HepG2 (cell line): ENCODE data around the gene PLEKHG4. TPM values are rescaled to one million over a fixed set of nuclear protein-coding genes. Genes with fewer than 3 reads are reported as not detected.

ENCODE experiments used
- ATF7-NPFF ChIP-seq: sonication (generic); formaldehyde crosslinking; IDR thresholded peaks from 2 replicates; pipeline ENCODE4 v1.8.1; 2023; ENCODE audit warnings: mild to moderate bottlenecking, low read depth, missing genetic modification reagents, moderate library complexity
- BRCA1 ChIP-seq: sonication (generic); formaldehyde crosslinking; IDR thresholded peaks from 2 replicates; pipeline ENCODE4 v1.4.0; 2020; ENCODE audit warnings: missing genetic modification reagents
- CBX5 ChIP-seq: sonication (generic); formaldehyde crosslinking; IDR thresholded peaks from 2 replicates; pipeline ENCODE4 v1.4.0; 2020; ENCODE audit warnings: missing genetic modification reagents, borderline replicate concordance
- MED13 ChIP-seq: sonication (generic); formaldehyde crosslinking; IDR thresholded peaks from 2 replicates; pipeline ENCODE4 v1.5.0; 2020; ENCODE audit warnings: missing genetic modification reagents
- MIXL1 ChIP-seq: IDR thresholded peaks from 2 replicates; pipeline ENCODE4 v1.6.1; 2016
- MTF1 ChIP-seq: sonication (generic); formaldehyde crosslinking; IDR thresholded peaks from 2 replicates; pipeline ENCODE4 v1.5.0; 2020; ENCODE audit warnings: missing genetic modification reagents
- NCOA1 ChIP-seq: sonication (generic); formaldehyde crosslinking; IDR thresholded peaks from 2 replicates; pipeline ENCODE4 v1.9.0; 2021; ENCODE audit warnings: missing genetic modification reagents
- NFATC3 ChIP-seq: sonication (generic); formaldehyde crosslinking; IDR thresholded peaks from 2 replicates; pipeline ENCODE4 v1.5.1; 2020; ENCODE audit warnings: mild to moderate bottlenecking, missing genetic modification reagents
- NFRKB ChIP-seq: fragments of 450-650 bp; IDR thresholded peaks from 2 replicates; pipeline ENCODE4 v1.6.1; 2017
- NFYC ChIP-seq: IDR thresholded peaks from 2 replicates; pipeline ENCODE4 v1.6.1; 2016; ENCODE audit warnings: missing genetic modification reagents, missing compliant biosample characterization
- POGZ ChIP-seq: sonication (generic); formaldehyde crosslinking; IDR thresholded peaks from 2 replicates; pipeline ENCODE4 v1.4.0; 2020; ENCODE audit warnings: mild to moderate bottlenecking, missing genetic modification reagents
- SP4 ChIP-seq: sonication (generic); formaldehyde crosslinking; IDR thresholded peaks from 2 replicates; pipeline ENCODE4 v1.8.1; 2023; ENCODE audit warnings: mild to moderate bottlenecking, missing genetic modification reagents
- SRF ChIP-seq: IDR thresholded peaks from 2 replicates; pipeline ENCODE4 v1.6.1; 2011; ENCODE audit warnings: mild to moderate bottlenecking, low read depth, low read length, moderate library complexity
- TBL1XR1 ChIP-seq: fragments of 150-350 bp; IDR thresholded peaks from 2 replicates; pipeline ENCODE4 v1.6.1; 2014; ENCODE audit warnings: borderline replicate concordance, low read length; ENCODE audit not compliant: partially characterized antibody
- ZBTB7A ChIP-seq: sonication (generic); formaldehyde crosslinking; IDR thresholded peaks from 2 replicates; pipeline ENCODE4 v1.8.0; 2022; ENCODE audit warnings: mild to moderate bottlenecking, missing genetic modification reagents
- ZMYM3 ChIP-seq: sonication (generic); formaldehyde crosslinking; IDR thresholded peaks from 2 replicates; pipeline ENCODE4 v1.5.1; 2020; ENCODE audit warnings: mild to moderate bottlenecking, missing genetic modification reagents
- ZNF225 ChIP-seq: sonication (generic); formaldehyde crosslinking; IDR thresholded peaks from 2 replicates; pipeline ENCODE4 v1.4.0; 2020; ENCODE audit warnings: mild to moderate bottlenecking, missing genetic modification reagents
- ZNF432 ChIP-seq: sonication (generic); formaldehyde crosslinking; IDR thresholded peaks from 2 replicates; pipeline ENCODE4 v1.5.0; 2020; ENCODE audit warnings: missing genetic modification reagents, mild to moderate bottlenecking, borderline replicate concordance
- ZNF564 ChIP-seq: sonication (generic); formaldehyde crosslinking; IDR thresholded peaks from 2 replicates; pipeline ENCODE4 v1.8.1; 2023; ENCODE audit warnings: mild to moderate bottlenecking, missing genetic modification reagents
- ZNF572 ChIP-seq: sonication (generic); formaldehyde crosslinking; IDR thresholded peaks from 2 replicates; pipeline ENCODE4 v1.5.1; 2020; ENCODE audit warnings: mild to moderate bottlenecking, missing genetic modification reagents
- ZNF670 ChIP-seq: sonication (generic); formaldehyde crosslinking; IDR thresholded peaks from 2 replicates; pipeline ENCODE4 v1.8.0; 2022; ENCODE audit warnings: mild to moderate bottlenecking, missing genetic modification reagents, borderline replicate concordance
- ZNF792 ChIP-seq: IDR thresholded peaks from 2 replicates; pipeline ENCODE4 v1.6.1; 2016
- ZNF83 ChIP-seq: sonication (generic); formaldehyde crosslinking; IDR thresholded peaks from 2 replicates; pipeline ENCODE4 v1.4.0; 2020; ENCODE audit warnings: missing genetic modification reagents, mild to moderate bottlenecking, borderline replicate concordance
- ZNF879 ChIP-seq: sonication (generic); formaldehyde crosslinking; IDR thresholded peaks from 2 replicates; pipeline ENCODE4 v1.8.1; 2023; ENCODE audit warnings: missing genetic modification reagents
- polyA plus RNA-seq, 8 experiments: library from polyadenylated mRNA; depleted of rRNA in 3 of 8; stranded (reverse) in 7 of 8; unstranded in 1 of 8; fragments of >200 nt; fragmentation: Illumina TruSeq in 4 of 8; extraction: Trizol in 4 of 8; gene quantifications; 2 replicates each; pipeline versions ENCODE4 v1.2.1 to v1.2.3, GENCODE V29; 2011 to 2016; ENCODE audit warnings: low read depth in 4 of 8, missing spikeins in 1 of 8, mixed read lengths in 1 of 8; ENCODE audit not compliant: insufficient read depth in 1 of 8
- total RNA-seq, 5 experiments: library from RNA; depleted of rRNA; stranded (reverse); fragments of >200 nt; fragmentation: Illumina TruSeq; extraction: Trizol; gene quantifications; 2 replicates each; pipeline ENCODE4 v1.2.3, GENCODE V29; 2016; ENCODE audit warnings: low read depth in 1 of 5
- TF ChIP-seq, protein P1 (sequence below): sonication (generic); formaldehyde crosslinking; IDR thresholded peaks from 2 replicates; pipeline ENCODE4 v1.5.1; 2020; ENCODE audit warnings: mild to moderate bottlenecking, moderate library complexity, missing genetic modification reagents
- TF ChIP-seq, protein P2 (sequence below): sonication (generic); formaldehyde crosslinking; IDR thresholded peaks from 2 replicates; pipeline ENCODE4 v1.8.0; 2023; ENCODE audit warnings: mild to moderate bottlenecking, missing genetic modification reagents
- TF ChIP-seq, protein P3 (sequence below): sonication (generic); formaldehyde crosslinking; IDR thresholded peaks from 2 replicates; pipeline ENCODE4 v1.4.0; 2020; ENCODE audit warnings: missing genetic modification reagents

The PLEKHG4 gene
- total and polyA plus RNA-seq, 2 of the 13 experiments (the other 11 are each of a cell fraction or from before 2014, with no cell fraction given): 7.1 to 13.6 TPM

DNA sequence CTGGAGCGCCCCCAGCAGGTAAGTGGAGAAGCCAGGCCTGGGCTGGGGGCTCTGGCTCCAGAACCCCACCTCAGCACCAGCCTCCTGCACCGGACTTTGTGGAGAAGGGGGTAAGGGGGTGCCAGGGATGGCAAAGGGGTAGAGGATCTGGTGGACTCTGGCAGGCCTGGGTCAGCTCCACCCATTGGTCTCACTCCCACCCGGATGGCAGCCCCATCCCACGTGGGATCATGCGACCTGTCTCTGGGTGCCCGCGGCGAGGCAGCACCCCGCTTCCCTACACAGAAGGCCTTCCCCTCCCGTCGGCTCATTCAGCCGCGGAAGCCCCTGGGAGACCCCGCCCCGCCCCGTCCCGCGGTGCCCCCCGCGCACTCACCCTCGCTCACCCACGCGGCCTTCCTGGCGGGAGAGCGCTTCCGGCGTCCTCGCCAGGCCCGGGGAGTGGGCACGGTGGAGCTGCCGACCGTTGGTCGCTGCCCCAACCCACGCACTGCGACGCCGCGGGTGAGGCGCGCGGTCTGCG is 498 bp upstream of the PLEKHG4 start (continued):
- TF ChIP-seq, protein P1, sequence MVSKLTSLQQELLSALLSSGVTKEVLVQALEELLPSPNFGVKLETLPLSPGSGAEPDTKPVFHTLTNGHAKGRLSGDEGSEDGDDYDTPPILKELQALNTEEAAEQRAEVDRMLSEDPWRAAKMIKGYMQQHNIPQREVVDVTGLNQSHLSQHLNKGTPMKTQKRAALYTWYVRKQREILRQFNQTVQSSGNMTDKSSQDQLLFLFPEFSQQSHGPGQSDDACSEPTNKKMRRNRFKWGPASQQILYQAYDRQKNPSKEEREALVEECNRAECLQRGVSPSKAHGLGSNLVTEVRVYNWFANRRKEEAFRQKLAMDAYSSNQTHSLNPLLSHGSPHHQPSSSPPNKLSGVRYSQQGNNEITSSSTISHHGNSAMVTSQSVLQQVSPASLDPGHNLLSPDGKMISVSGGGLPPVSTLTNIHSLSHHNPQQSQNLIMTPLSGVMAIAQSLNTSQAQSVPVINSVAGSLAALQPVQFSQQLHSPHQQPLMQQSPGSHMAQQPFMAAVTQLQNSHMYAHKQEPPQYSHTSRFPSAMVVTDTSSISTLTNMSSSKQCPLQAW (CRISPR knock-in tag): no peak
- 0 out of 2 replicates have a peak, but pooled peaks have one; percentile 66 for TF ChIP-seq ZNF879 (CRISPR knock-in tag)
- TF ChIP-seq ZMYM3 (CRISPR knock-in tag): 0 out of 2 replicates have a peak, but pooled peaks have one; percentile 3
- peak; percentile 84; the same call in 1 of the 2 replicates for TF ChIP-seq ATF7-NPFF (CRISPR knock-in tag)
- TF ChIP-seq SP4 (CRISPR knock-in tag): no peak
- TF ChIP-seq ZNF83 (CRISPR knock-in tag): 0 out of 2 replicates have a peak, but pooled peaks have one; percentile 80
- 0 out of 2 replicates have a peak, but pooled peaks have one; percentile 35 for TF ChIP-seq CBX5 (CRISPR knock-in tag)
- no peak for TF ChIP-seq ZNF432 (CRISPR knock-in tag)
- TF ChIP-seq, protein P2, sequence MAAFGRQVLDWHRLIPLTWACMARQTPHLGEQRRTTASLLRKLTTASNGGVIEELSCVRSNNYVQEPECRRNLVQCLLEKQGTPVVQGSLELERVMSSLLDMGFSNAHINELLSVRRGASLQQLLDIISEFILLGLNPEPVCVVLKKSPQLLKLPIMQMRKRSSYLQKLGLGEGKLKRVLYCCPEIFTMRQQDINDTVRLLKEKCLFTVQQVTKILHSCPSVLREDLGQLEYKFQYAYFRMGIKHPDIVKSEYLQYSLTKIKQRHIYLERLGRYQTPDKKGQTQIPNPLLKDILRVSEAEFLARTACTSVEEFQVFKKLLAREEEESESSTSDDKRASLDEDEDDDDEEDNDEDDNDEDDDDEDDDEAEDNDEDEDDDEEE (CRISPR knock-in tag): 0 out of 2 replicates have a peak, but pooled peaks have one; percentile 78
- peak; percentile 84 for TF ChIP-seq MTF1 (CRISPR knock-in tag)
- peak; percentile 64; the same call in 1 of the 2 replicates for TF ChIP-seq ZNF670
- no peak for TF ChIP-seq TBL1XR1
- TF ChIP-seq NCOA1 (CRISPR knock-in tag): no peak
- TF ChIP-seq NFRKB: no peak
- 0 out of 2 replicates have a peak, but pooled peaks have one; percentile 40 for TF ChIP-seq ZNF792
- TF ChIP-seq ZNF564: no peak
- TF ChIP-seq MED13 (CRISPR knock-in tag): peak; percentile 39; the same call in 1 of the 2 replicates
- TF ChIP-seq MIXL1: no peak
- TF ChIP-seq, protein P3, sequence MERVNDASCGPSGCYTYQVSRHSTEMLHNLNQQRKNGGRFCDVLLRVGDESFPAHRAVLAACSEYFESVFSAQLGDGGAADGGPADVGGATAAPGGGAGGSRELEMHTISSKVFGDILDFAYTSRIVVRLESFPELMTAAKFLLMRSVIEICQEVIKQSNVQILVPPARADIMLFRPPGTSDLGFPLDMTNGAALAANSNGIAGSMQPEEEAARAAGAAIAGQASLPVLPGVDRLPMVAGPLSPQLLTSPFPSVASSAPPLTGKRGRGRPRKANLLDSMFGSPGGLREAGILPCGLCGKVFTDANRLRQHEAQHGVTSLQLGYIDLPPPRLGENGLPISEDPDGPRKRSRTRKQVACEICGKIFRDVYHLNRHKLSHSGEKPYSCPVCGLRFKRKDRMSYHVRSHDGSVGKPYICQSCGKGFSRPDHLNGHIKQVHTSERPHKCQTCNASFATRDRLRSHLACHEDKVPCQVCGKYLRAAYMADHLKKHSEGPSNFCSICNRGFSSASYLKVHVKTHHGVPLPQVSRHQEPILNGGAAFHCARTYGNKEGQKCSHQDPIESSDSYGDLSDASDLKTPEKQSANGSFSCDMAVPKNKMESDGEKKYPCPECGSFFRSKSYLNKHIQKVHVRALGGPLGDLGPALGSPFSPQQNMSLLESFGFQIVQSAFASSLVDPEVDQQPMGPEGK (CRISPR knock-in tag): peak; percentile 81
- TF ChIP-seq SRF: no peak
- no peak; the same call in 1 of the 2 replicates for TF ChIP-seq POGZ (CRISPR knock-in tag)
- TF ChIP-seq NFATC3 (CRISPR knock-in tag): no peak
- TF ChIP-seq ZNF225 (CRISPR knock-in tag): peak; percentile 33; the same call in 1 of the 2 replicates
- no peak for TF ChIP-seq ZNF572
- TF ChIP-seq BRCA1 (CRISPR knock-in tag): no peak
- no peak for TF ChIP-seq NFYC (CRISPR knock-in tag)
- peak; percentile 63 for TF ChIP-seq ZBTB7A
